ENCODE measurements around the gene EIF4E2. TPM values are rescaled to one million over a fixed set of nuclear protein-coding genes. Genes with fewer than 3 reads are reported as not detected.

EIF4E2 gene
- total and polyA plus RNA-seq, 2 of the 13 experiments (the other 11 are each of a cell fraction or from before 2014, with no cell fraction given): 25.0 to 101 TPM

GRCh38 chr2:232592772-232593395, 42.4 kb downstream of the EIF4E2 start (continued):
- TF ChIP-seq, protein P1, sequence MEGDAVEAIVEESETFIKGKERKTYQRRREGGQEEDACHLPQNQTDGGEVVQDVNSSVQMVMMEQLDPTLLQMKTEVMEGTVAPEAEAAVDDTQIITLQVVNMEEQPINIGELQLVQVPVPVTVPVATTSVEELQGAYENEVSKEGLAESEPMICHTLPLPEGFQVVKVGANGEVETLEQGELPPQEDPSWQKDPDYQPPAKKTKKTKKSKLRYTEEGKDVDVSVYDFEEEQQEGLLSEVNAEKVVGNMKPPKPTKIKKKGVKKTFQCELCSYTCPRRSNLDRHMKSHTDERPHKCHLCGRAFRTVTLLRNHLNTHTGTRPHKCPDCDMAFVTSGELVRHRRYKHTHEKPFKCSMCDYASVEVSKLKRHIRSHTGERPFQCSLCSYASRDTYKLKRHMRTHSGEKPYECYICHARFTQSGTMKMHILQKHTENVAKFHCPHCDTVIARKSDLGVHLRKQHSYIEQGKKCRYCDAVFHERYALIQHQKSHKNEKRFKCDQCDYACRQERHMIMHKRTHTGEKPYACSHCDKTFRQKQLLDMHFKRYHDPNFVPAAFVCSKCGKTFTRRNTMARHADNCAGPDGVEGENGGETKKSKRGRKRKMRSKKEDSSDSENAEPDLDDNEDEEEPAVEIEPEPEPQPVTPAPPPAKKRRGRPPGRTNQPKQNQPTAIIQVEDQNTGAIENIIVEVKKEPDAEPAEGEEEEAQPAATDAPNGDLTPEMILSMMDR (CRISPR knock-in tag; IDR thresholded peaks at IDR 0.05): peak; percentile 63
- no peak for TF ChIP-seq HNRNPUL1 (IDR thresholded peaks at IDR 0.05; ENCODE audit: low read depth, low read length)
- peak; percentile 73 for TF ChIP-seq CEBPG (CRISPR knock-in tag; IDR thresholded peaks at IDR 0.05)
- no peak for TF ChIP-seq KMT2A (CRISPR knock-in tag; IDR thresholded peaks at IDR 0.05)
- TF ChIP-seq ZNF558 (CRISPR knock-in tag; IDR thresholded peaks at IDR 0.05; ENCODE audit: borderline replicate concordance): no peak
- no peak for TF ChIP-seq HES4 (CRISPR knock-in tag; IDR thresholded peaks at IDR 0.05; ENCODE audit: borderline replicate concordance)
- no peak for TF ChIP-seq ZNF790 (CRISPR knock-in tag; IDR thresholded peaks at IDR 0.05; ENCODE audit: borderline replicate concordance)
- peak; percentile 48; the same call in 1 of the 2 replicates for TF ChIP-seq CEBPB (IDR thresholded peaks at IDR 0.05; ENCODE audit: borderline replicate concordance, low read depth, low read length)
- no peak for TF ChIP-seq ZBTB40 (IDR thresholded peaks at IDR 0.05)
- TF ChIP-seq ZBTB40 (CRISPR knock-in tag; IDR thresholded peaks at IDR 0.05): no peak
- no peak for TF ChIP-seq ZSCAN22 (CRISPR knock-in tag; IDR thresholded peaks at IDR 0.05)
- TF ChIP-seq SMC3 (IDR thresholded peaks at IDR 0.05; ENCODE audit: low read length): peak; percentile 56

Data from HepG2 (cell line).